Heart right ventricle (tissue), 16 donors: Measurements from ENCODE around the gene LGR5. TPM values are rescaled to one million over a fixed set of nuclear protein-coding genes. Genes with fewer than 3 reads are reported as not detected.

Experiments
- ATAC-seq, 8 donors: fragments of 200-7000 bp; cut with Tn5 transposase; one replicate each; pipeline ENCODE4 v1.9.1; 2020; ENCODE audit warnings: mild to moderate bottlenecking in 8 of 8, moderate library complexity in 8 of 8, moderate number of reproducible peaks in 1 of 8
- DNase-seq, 2 donors: peaks; one replicate each; pipeline ENCODE4 v3.0.0-alpha.2; 2020
- H3K27ac ChIP-seq, 10 donors: fragments of 200-600 bp; sonication (generic) in 2 of 10; one replicate each; pipeline versions ENCODE4 v1.5.0 to v1.8.0; 2020 to 2022; ENCODE audit warnings: mild to moderate bottlenecking in 3 of 10
- H3K27me3 ChIP-seq, 7 donors: fragments of 200-600 bp; one replicate each; pipeline ENCODE4 v1.8.0; 2021 to 2022; ENCODE audit warnings: mild to moderate bottlenecking in 2 of 7
- H3K36me3 ChIP-seq, 9 donors: fragments of 200-600 bp; sonication (generic) in 1 of 9; one replicate each; pipeline versions ENCODE4 v1.5.0 to v1.8.0; 2020 to 2022; ENCODE audit warnings: mild to moderate bottlenecking in 2 of 9
- H3K4me1 ChIP-seq, 9 donors: fragments of 200-600 bp; sonication (generic) in 1 of 9; one replicate each; pipeline versions ENCODE4 v1.5.0 to v1.8.0; 2020 to 2022; ENCODE audit warnings: mild to moderate bottlenecking in 4 of 9
- H3K4me3 ChIP-seq, 10 donors: fragments of 200-600 bp; sonication (generic) in 2 of 10; one replicate each; pipeline versions ENCODE4 v1.5.0 to v1.8.0; 2020 to 2022; ENCODE audit warnings: mild to moderate bottlenecking in 7 of 10, moderate library complexity in 2 of 10
- H3K9me3 ChIP-seq, 11 donors: fragments of 200-600 bp in 10 of 11; sonication (generic) in 2 of 11; one replicate each; pipeline versions ENCODE4 v1.5.0 to v1.8.0; 2013 to 2022; ENCODE audit warnings: mild to moderate bottlenecking in 2 of 11, control low read depth in 1 of 11, moderate library complexity in 1 of 11
- WGBS, 2 donors: extraction: QIAGEN DNeasy Blood & Tissue Kit; methylation state at CpG; one replicate each; pipeline ENCODE4 v1.1.7; 2013; ENCODE audit warnings: inconsistent platforms in 1 of 2; 5-methylcytosine and 5-hydroxymethylcytosine counted together
- intact Hi-C, 10 donors: fragments of 100-400 bp; cut with DNase I; formaldehyde crosslinking; loops; one replicate each; pipeline versions ENCODE4 v1.11.1 to v1.14.2; 2022
- polyA plus RNA-seq, 2 donors: library from polyadenylated mRNA; stranded (reverse); fragments of 200-250 nt; gene quantifications; one replicate each; pipeline ENCODE4 v1.2.3, GENCODE V29; 2013
- total RNA-seq, 10 donors: library from RNA; stranded (reverse); fragmentation: NEBNext Ultra II Directional in 3 of 10; extraction: Animal tissue kit (Norgen Biotek cat#: 25700) in 3 of 10; gene quantifications; one replicate each; pipeline versions ENCODE4 v1.2.1 to v1.2.4, GENCODE V29; 2021 to 2023
- TF ChIP-seq, protein P1 (sequence below), 9 donors: fragments of 200-600 bp; sonication (generic) in 2 of 9; IDR thresholded peaks; one replicate each; pipeline versions ENCODE4 v1.5.0 to v1.8.0; 2021 to 2022; ENCODE audit warnings: antibody characterized with exemption in 9 of 9, mild to moderate bottlenecking in 5 of 9, moderate library complexity in 1 of 9
- donor health status: Arrhythmogenic right ventricular cardiomyopathy.
- donor health status: ischemic (EF 13 %, LVEDD 7.1; RV severe dilation, severe dysfunction).
- donor health status: healthy with polysubstance abuse.
- donor health status: DM: no; HTN: yes; CAD: no.
- donor health status: DM: no; HTN: no; CAD: no.
- donor health status: ischemic (EF 25% LVEDD 6.9; RV normal size, moderate dysfunction).
- donor health status: ischemic (EF 25% LVEDD 5.7; RV mildly dilated, moderate dysfunction).
- donor health status: healthy.
- donor health status: DM: yes; HTN: yes; CAD: no.
- donor health status: Ischemic cardiomyopathy.
- donor health status: ischemic (EF 35%, LVEDD 5.7; RV mildly dilated, moderate dysfunction).
- donor health status: nonischemic (EF 11% LVEDD 7.7; RV severe dilation, severe dysfunction).
- donor health status: DM: yes; HTN: yes; CAD: no.
- donor health status: PGD.
- donor health status: ischemic (EF 29% LVEDD 5.4; RV normal size, mild dysfunction).
- donor health status: nonischemic (EF 23%, LVEDD 6.1; RV moderate dilation, normal function).

LGR5 gene
- total and polyA plus RNA-seq, 12 donors: 0.06 to 0.37 (median 0.07) TPM; not detected in 9

DNA sequence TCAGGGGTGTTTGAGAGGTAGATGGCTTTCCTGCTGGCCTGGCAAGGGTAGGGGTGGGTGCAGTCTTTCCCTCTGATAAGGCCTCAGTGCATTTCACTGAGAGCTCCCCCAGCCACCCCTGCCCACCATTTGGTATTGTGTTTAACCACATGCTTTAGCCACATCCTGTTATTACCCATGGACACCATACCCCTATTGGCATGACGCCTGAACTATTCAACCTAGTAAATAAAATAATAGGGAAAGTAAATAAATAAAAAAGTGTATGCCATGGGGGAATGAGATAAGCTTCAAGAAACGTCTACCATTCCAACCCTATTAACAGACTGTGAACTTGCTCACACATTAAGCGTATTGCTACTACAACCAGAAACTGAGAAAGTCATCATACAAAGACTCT is 7.6 kb upstream of the LGR5 start:
- intact Hi-C loops: no loop called here
- no peak overlapping the region for H3K4me3 ChIP-seq
- TF ChIP-seq, protein P1, sequence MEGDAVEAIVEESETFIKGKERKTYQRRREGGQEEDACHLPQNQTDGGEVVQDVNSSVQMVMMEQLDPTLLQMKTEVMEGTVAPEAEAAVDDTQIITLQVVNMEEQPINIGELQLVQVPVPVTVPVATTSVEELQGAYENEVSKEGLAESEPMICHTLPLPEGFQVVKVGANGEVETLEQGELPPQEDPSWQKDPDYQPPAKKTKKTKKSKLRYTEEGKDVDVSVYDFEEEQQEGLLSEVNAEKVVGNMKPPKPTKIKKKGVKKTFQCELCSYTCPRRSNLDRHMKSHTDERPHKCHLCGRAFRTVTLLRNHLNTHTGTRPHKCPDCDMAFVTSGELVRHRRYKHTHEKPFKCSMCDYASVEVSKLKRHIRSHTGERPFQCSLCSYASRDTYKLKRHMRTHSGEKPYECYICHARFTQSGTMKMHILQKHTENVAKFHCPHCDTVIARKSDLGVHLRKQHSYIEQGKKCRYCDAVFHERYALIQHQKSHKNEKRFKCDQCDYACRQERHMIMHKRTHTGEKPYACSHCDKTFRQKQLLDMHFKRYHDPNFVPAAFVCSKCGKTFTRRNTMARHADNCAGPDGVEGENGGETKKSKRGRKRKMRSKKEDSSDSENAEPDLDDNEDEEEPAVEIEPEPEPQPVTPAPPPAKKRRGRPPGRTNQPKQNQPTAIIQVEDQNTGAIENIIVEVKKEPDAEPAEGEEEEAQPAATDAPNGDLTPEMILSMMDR (IDR thresholded peaks at IDR 0.05): no peak

DNA sequence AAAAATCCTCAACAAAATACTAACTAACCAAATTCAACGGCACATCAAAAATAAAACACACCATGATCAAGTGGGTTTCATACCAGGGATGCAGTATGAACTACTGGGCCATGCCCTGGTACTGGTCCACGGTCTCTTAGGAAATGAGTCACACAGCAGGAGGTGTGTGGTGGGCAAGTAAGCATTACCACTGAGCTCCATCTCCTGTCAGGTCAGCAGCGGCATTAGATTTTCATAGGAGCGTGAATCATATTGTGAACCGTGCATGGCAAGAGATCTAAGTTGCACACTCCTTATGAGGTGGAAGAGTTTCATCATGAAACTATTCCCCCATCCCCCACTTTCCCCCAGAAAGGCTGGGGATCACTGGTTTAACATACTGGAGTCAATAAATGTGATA is 6.7 kb upstream of the LGR5 start:
- no peaks in the 10 kb centered on the region for H3K4me1 ChIP-seq
- H3K27me3 ChIP-seq: peaks cover 0 to 63% (median 17%) of the 10 kb centered on the region in 7 donors
- 87 to 96% methylated on average over 5 of the region's 5 CpGs for WGBS, 2 donors
- ATAC-seq (no peak), DNase-seq (no peak)
- no peaks in the 10 kb centered on the region for H3K36me3 ChIP-seq
- intact Hi-C loops: no loop called here
- no peak overlapping the region for H3K4me3 ChIP-seq
- no peak overlapping the region for H3K27ac ChIP-seq
- TF ChIP-seq, protein P1 (IDR thresholded peaks at IDR 0.05): no peak
- H3K9me3 ChIP-seq: peaks cover 0 to 25% (median 0%) of the 10 kb centered on the region in 11 donors

More for the DNA sequence above, 7.6 kb upstream of the LGR5 start:
- Histone ChIP-seq H3K36me3 (no peaks in the 10 kb centered on the region), H3K27ac (no peak overlapping the region), H3K9me3 (peaks cover 0 to 19% (median 0%) of the 10 kb centered on the region in 11 donors), H3K27me3 (peaks cover 0 to 62% (median 9%) of the 10 kb centered on the region in 7 donors), H3K4me1 (no peaks in the 10 kb centered on the region)
- DNase-seq (no peak), ATAC-seq (no peak)
- WGBS, 2 donors: 76 to 77% methylated on average over 3 of the region's 3 CpGs

DNA sequence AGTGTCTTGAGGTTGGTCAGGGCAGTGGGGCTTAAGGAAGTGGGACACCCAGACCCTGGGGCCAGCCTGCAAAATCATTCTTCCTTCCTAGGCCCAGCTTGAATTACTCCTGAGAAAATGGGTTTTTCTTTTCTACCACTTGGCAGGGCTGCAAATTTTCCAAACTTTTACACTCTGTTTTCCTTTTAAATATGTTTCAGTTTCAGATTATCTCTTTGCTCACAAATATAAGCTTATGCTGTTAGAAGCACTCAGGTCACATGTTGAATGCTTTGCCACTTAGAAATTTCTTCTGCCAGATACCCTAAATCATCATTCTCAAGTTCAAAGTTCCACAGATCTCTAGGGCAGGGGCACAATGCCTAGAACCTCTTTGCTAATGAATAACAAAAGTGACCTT is 2.9 kb upstream of the LGR5 start:
- H3K4me1 ChIP-seq: peaks cover 0 to 26% (median 14%) of the 10 kb centered on the region in 9 donors
- intact Hi-C loops: no loop called here
- no peak overlapping the region for H3K27ac ChIP-seq
- ATAC-seq: no peak
- no peak for DNase-seq
- TF ChIP-seq, protein P1 (IDR thresholded peaks at IDR 0.05): no peak
- H3K27me3 ChIP-seq: peaks cover 10 to 85% (median 55%) of the 10 kb centered on the region in 7 donors
- H3K4me3 ChIP-seq: no peak overlapping the region
- H3K9me3 ChIP-seq: peaks cover 0 to 25% (median 0%) of the 10 kb centered on the region in 11 donors
- H3K36me3 ChIP-seq: no peaks in the 10 kb centered on the region

DNA sequence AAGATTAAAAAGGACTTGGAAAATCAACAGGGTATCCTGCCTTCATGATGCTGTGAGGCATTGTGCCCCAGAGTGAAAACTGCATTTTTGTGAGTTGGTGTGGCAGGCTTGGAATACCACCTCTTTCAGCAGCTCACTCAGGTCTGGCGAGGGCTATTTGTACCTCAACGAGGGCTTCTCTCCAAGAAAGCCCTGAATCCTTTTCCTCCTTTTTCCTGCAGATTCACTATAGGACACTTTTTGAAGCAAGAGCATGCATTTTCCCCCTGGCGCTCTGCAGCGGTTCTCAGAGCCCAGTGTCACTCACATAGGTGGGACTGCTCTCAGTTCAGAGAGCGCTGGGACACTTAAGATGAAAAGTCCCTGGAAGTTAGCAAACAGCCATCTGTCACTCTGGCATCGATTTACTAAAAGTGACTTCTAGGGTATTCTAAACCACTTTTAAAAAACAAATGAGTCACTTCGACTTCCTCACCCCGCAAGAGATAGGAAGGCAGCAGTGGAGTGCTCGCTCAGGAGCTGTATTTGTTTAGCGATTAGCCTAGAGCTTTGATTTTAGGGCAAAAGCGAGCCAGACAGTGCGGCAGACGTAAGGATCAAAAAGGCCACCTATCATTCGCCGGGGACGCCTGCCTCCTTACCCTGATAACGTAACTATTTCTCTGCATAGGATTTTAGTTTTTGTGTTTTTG is 782 bp upstream of the LGR5 start:
- WGBS, 2 donors: 2 to 3% methylated on average over 17 of the region's 17 CpGs
- H3K4me3 ChIP-seq: peak overlapping the region in 9 of 10 donors; percentile 11 to 57 (median 47)
- TF ChIP-seq, protein P1 (IDR thresholded peaks at IDR 0.05): no peak
- intact Hi-C loops: no loop called here
- H3K27me3 ChIP-seq: peaks cover 10 to 91% (median 67%) of the 10 kb centered on the region in 7 donors
- H3K9me3 ChIP-seq: peaks cover 0 to 25% (median 0%) of the 10 kb centered on the region in 11 donors
- H3K36me3 ChIP-seq: no peaks in the 10 kb centered on the region
- peaks cover 0 to 26% (median 14%) of the 10 kb centered on the region in 9 donors for H3K4me1 ChIP-seq
- no peak overlapping the region for H3K27ac ChIP-seq
- DNase-seq: no peak
- ATAC-seq: no peak
